Bronchus fibroblast of lung (primary cell): ENCODE results near the gene NFKBIB. TPM values are rescaled to one million over a fixed set of nuclear protein-coding genes. Genes with fewer than 3 reads are reported as not detected.

Experiments used
- total RNA-seq: library from RNA; depleted of rRNA; stranded (reverse); fragments of >200 nt; gene quantifications from 2 replicates; pipeline ENCODE4 v1.2.3, GENCODE V29; 2015

Gene NFKBIB, protein sequence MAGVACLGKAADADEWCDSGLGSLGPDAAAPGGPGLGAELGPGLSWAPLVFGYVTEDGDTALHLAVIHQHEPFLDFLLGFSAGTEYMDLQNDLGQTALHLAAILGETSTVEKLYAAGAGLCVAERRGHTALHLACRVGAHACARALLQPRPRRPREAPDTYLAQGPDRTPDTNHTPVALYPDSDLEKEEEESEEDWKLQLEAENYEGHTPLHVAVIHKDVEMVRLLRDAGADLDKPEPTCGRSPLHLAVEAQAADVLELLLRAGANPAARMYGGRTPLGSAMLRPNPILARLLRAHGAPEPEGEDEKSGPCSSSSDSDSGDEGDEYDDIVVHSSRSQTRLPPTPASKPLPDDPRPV
- total RNA-seq: 17.4 and 18.5 TPM in 2 replicates

GRCh38 chr19:38899447-38900201, at the start of gene NFKBIB, which contains the start of gene SIRT2:
TSS of gene NFKBIB (plus strand) at chr19:38899969. CDS start at chr19:38900033, 64 bp downstream.
TSS of gene SIRT2 (minus strand) at chr19:38899618. CDS start at chr19:38899521, 97 bp downstream.

DNA sequence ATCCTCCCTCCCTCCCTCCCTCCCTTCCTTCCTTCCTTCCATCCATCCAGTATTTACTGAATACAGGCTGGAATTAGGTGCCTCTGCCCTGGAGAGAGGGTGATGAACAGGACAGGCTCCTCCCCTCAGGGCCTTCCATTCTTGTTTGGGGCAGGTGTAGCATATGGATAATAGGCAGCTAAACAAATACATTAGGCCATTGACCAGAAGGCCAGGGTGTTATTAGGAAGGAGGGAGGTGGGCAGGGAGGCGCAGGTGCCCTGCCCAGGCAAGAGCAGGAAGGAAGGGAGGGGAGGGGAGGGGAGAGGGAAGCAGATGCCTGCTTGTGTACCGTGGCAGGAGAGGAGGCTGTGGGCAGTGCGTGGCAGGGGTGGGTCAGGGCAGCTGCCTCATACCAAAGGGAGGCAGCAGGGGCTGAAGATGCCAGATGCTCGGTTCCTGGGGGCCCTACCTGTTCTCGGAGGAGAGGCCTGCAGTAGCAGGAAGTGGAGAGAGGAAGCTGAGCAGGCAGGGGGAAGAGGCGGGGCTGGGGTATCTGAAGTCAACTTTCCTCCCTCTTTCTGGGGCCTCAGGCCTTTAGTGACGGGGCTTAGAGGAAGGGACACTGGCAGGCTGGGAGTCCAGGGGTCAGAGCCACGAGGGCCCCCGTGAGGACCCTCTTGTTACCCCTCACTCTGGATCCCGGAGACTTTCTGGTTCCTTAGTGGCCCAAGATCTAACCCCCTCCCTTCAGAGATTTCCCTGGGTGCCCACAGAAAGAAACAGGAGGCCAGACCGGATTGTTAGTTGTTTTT, 21.8 kb upstream of the NFKBIB start, which contains the start of gene RINL:
TSS of gene RINL (minus strand) at position 495 of the 794 bp plus-strand sequence. CDS start 1,533 bp downstream, outside the sequence.

GRCh38 chr19:38929929-38930775, 30.4 kb downstream of the NFKBIB start, which contains the start of gene SARS2:
TSS of gene SARS2 (minus strand) at chr19:38930763. CDS start at chr19:38930736, 27 bp downstream.

DNA sequence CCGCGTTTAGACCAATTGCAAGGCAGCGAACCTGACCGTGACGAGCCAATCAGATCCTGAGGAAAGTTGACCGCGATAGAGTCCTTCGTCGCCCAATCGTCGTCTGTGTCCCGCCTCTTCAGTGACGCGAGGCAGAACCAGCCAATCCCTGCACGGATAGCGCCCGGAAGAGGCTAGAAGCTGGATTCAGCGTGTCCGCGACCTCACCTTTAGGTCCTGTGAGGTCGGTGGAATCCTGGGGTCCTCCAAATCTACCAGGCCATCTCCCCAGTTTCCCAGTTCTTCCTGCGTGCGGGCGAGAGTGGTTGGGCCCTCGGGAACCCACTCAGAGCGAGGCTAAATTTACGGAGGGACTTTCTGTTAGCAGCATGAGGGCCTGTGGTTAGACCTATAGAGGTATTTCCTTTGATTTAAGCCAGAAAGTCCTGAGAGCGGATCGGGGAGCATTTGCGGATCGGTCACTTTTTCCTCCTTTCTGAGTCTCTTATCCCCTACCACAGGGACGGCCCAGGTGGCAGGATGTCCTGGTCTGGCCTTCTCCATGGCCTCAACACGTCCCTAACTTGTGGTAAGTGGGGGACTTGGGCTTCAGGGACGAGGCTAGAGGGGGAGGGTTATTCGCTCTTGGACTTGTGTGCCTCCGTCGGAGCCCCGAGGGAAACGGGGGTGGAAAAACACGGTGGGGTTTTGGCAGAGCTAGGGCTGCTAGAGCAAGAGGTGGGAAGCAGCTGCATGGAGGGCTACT, 31.2 kb downstream of the NFKBIB start, which contains the start of gene MRPS12:
TSS of gene MRPS12 (plus strand) at position 169 of the 745 bp plus-strand sequence. CDS start at position 520, 351 bp downstream.

Other genes with a start within 250 kb of the NFKBIB start
- 0.50 and 1.5 TPM in 2 replicates for gene CAPN12, start 155.5 kb upstream of the NFKBIB start, total RNA-seq
- gene LGALS7, start 126.5 kb upstream of the NFKBIB start, total RNA-seq: 2.1 TPM in 1 of 2 replicates, not detected in the other
- gene LGALS7B, start 110.8 kb upstream of the NFKBIB start, total RNA-seq: not detected in 2 replicates
- 0.15 TPM in 1 of 2 replicates, not detected in the other for gene LGALS4, start 87.0 kb upstream of the NFKBIB start, total RNA-seq
- 40.0 and 45.9 TPM in 2 replicates for gene ECH1, start 68.2 kb upstream of the NFKBIB start, total RNA-seq
- 266 and 278 TPM in 2 replicates for gene HNRNPL, start 50.0 kb upstream of the NFKBIB start, total RNA-seq
- gene RINL, start 21.7 kb upstream of the NFKBIB start, total RNA-seq: 2.2 and 3.9 TPM in 2 replicates
- 37.7 and 45.0 TPM in 2 replicates for gene SIRT2, start 351 bp upstream of the NFKBIB start, total RNA-seq
- gene CCER2, start 12.2 kb downstream of the NFKBIB start, total RNA-seq: not detected in 2 replicates
- 24.2 and 32.8 TPM in 2 replicates for gene SARS2, start 30.8 kb downstream of the NFKBIB start, total RNA-seq
- gene MRPS12, start 31.0 kb downstream of the NFKBIB start, total RNA-seq: 64.8 and 67.6 TPM in 2 replicates
- gene FBXO17, start 75.8 kb downstream of the NFKBIB start, total RNA-seq: 20.3 and 27.5 TPM in 2 replicates
- gene FBXO27, start 132.6 kb downstream of the NFKBIB start, total RNA-seq: 2.7 and 3.6 TPM in 2 replicates
- 0.34 and 0.45 TPM in 2 replicates for gene ACP7, start 184.4 kb downstream of the NFKBIB start, total RNA-seq
- 19.2 and 21.4 TPM in 2 replicates for gene PAK4, start 225.8 kb downstream of the NFKBIB start, total RNA-seq